Liver (tissue), 9 donors: Measurements from ENCODE around the gene OSTC. TPM values are rescaled to one million over a fixed set of nuclear protein-coding genes. Genes with fewer than 3 reads are reported as not detected.

ENCODE experiments used
- DNase-seq: peaks from one replicate; pipeline ENCODE4 v3.0.0-alpha.2; 2017; ENCODE audit warnings: low spot score
- H3K27ac ChIP-seq, 2 donors: one replicate each; pipeline ENCODE4 v1.7.0; 2013; ENCODE audit warnings: inconsistent platforms in 2 of 2, low read length in 2 of 2, control low read depth in 1 of 2, low read depth in 1 of 2, mild to moderate bottlenecking in 1 of 2
- H3K27me3 ChIP-seq, 4 donors: one replicate each; pipeline versions ENCODE4 v1.6.1 to v1.7.0; 2013; ENCODE audit warnings: low read length in 3 of 4, inconsistent platforms in 1 of 4, mild to moderate bottlenecking in 1 of 4, moderate library complexity in 1 of 4; ENCODE audit not compliant: control insufficient read depth in 4 of 4, insufficient read depth in 4 of 4
- H3K36me3 ChIP-seq, 4 donors: one replicate each; pipeline versions ENCODE4 v1.6.1 to v1.7.0; 2013; ENCODE audit warnings: low read length in 3 of 4, mild to moderate bottlenecking in 3 of 4, low read depth in 1 of 4, moderate library complexity in 1 of 4; ENCODE audit not compliant: control insufficient read depth in 4 of 4, insufficient read depth in 3 of 4
- H3K4me1 ChIP-seq, 4 donors: one replicate each; pipeline versions ENCODE4 v1.6.1 to v1.7.0; 2013; ENCODE audit warnings: low read length in 3 of 4, mild to moderate bottlenecking in 3 of 4, moderate library complexity in 1 of 4; ENCODE audit not compliant: control insufficient read depth in 4 of 4, insufficient read depth in 4 of 4
- H3K4me3 ChIP-seq, 3 donors: one replicate each; pipeline versions ENCODE4 v1.6.1 to v1.7.0; 2013; ENCODE audit warnings: low read length in 3 of 3, control low read depth in 1 of 3, low read depth in 1 of 3, mild to moderate bottlenecking in 1 of 3
- H3K9ac ChIP-seq, 2 donors: one replicate each; pipeline ENCODE4 v1.7.0; 2013; ENCODE audit warnings: low read length in 2 of 2, mild to moderate bottlenecking in 2 of 2, moderate library complexity in 2 of 2, control low read depth in 1 of 2, low read depth in 1 of 2
- H3K9me3 ChIP-seq, 4 donors: one replicate each; pipeline versions ENCODE4 v1.6.1 to v1.7.0; 2013; ENCODE audit warnings: low read length in 3 of 4; ENCODE audit not compliant: control insufficient read depth in 4 of 4
- ATF3 ChIP-seq: IDR thresholded peaks from 2 replicates; pipeline ENCODE4 v1.6.1; 2016; ENCODE audit warnings: antibody characterized with exemption
- EGR1 ChIP-seq, 2 donors: IDR thresholded peaks; 2 replicates each; pipeline ENCODE4 v1.6.1; 2016 to 2018; ENCODE audit warnings: antibody characterized with exemption in 2 of 2, low read depth in 2 of 2
- FOXA1 ChIP-seq: IDR thresholded peaks from 2 replicates; pipeline ENCODE4 v1.6.1; 2016; ENCODE audit warnings: antibody characterized with exemption
- FOXA2 ChIP-seq: IDR thresholded peaks from 2 replicates; pipeline ENCODE4 v1.6.1; 2016; ENCODE audit warnings: antibody characterized with exemption
- HNF4A ChIP-seq, 2 donors: conservative IDR thresholded peaks; 2 replicates each; pipeline ENCODE4 v1.6.1; 2016; ENCODE audit warnings: antibody characterized with exemption in 2 of 2, mild to moderate bottlenecking in 2 of 2
- HNF4G ChIP-seq: IDR thresholded peaks from 2 replicates; pipeline ENCODE4 v1.6.1; 2016; ENCODE audit warnings: antibody characterized with exemption
- JUND ChIP-seq, 2 donors: IDR thresholded peaks; 2 replicates each; pipeline ENCODE4 v1.6.1; 2016; ENCODE audit warnings: antibody characterized with exemption in 2 of 2
- MAX ChIP-seq: IDR thresholded peaks from 2 replicates; pipeline ENCODE4 v1.6.1; 2016; ENCODE audit warnings: antibody characterized with exemption
- NR2F2 ChIP-seq: IDR thresholded peaks from 2 replicates; pipeline ENCODE4 v1.6.1; 2016; ENCODE audit warnings: antibody characterized with exemption
- RAD21 ChIP-seq, 2 donors: IDR thresholded peaks; 2 replicates each; pipeline ENCODE4 v1.6.1; 2016; ENCODE audit warnings: antibody characterized with exemption in 2 of 2, mild to moderate bottlenecking in 2 of 2
- RXRA ChIP-seq, 2 donors: IDR thresholded peaks; 2 replicates each; pipeline ENCODE4 v1.6.1; 2017 to 2018; ENCODE audit warnings: antibody characterized with exemption in 2 of 2, mild to moderate bottlenecking in 1 of 2
- SP1 ChIP-seq: IDR thresholded peaks from 2 replicates; pipeline ENCODE4 v1.6.1; 2018; ENCODE audit warnings: antibody characterized with exemption, mild to moderate bottlenecking
- TAF1 ChIP-seq: conservative IDR thresholded peaks from 2 replicates; pipeline ENCODE4 v1.6.1; 2016; ENCODE audit warnings: antibody characterized with exemption, mild to moderate bottlenecking
- YY1 ChIP-seq: IDR thresholded peaks from 2 replicates; pipeline ENCODE4 v1.6.1; 2016; ENCODE audit warnings: antibody characterized with exemption, mild to moderate bottlenecking
- WGBS: extraction: QIAGEN DNeasy Blood & Tissue Kit; methylation state at CpG from one replicate; pipeline ENCODE4 v1.1.7; 2013; 5-methylcytosine and 5-hydroxymethylcytosine counted together
- polyA plus RNA-seq, 2 donors: library from polyadenylated mRNA; stranded (reverse) in 1 of 2; unstranded in 1 of 2; fragments of 200-250 nt in 1 of 2; fragments of >200 nt in 1 of 2; fragmentation: Nextera tagmentation in 1 of 2; extraction: Ambion mirVana in 1 of 2; gene quantifications; one replicate each; pipeline versions ENCODE4 v1.2.1 to v1.2.3, GENCODE V29; 2013 to 2015
- total RNA-seq, 2 donors: library from RNA; depleted of rRNA; stranded (reverse); fragments of >200 nt; gene quantifications; one replicate each; pipeline ENCODE4 v1.2.3, GENCODE V29; 2014
- TF ChIP-seq, protein P1 (sequence below): fragments of 150-350 bp; IDR thresholded peaks from 2 replicates; pipeline ENCODE4 v1.5.1; 2017; ENCODE audit warnings: improper control_type of control experiment, low read depth, low read length; ENCODE audit not compliant: missing input control
- TF ChIP-seq, protein P2 (sequence below): IDR thresholded peaks from 2 replicates; pipeline ENCODE4 v1.6.1; 2016; ENCODE audit warnings: antibody characterized with exemption
- donor health status: healthy.
- donor health status: healthy.
- donor health status: healthy.
- donor health status: healthy.
- donor health status: healthy.

Gene OSTC
- total and polyA plus RNA-seq, 4 donors, result 113 to 148 (median 143) TPM

DNA sequence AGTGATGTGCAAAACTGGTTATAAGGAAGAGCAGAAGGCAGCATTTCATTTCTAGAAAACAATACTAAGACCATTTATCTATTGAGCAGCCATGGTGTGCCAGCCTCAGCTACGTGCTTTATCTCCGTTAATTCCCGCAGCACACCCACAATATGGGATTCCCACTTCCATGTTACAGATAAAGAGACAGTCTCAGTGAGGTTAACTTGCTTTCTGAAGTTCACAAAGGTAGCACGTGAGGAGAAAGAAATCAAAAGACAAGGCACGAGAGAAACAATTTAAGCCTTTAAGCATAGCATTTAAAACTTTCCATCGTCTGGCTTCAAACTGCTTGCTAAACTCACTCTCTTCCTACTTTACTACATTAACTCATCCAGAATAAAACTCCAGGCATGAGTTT lies 38.0 kb upstream of the OSTC start (continued):
- TF ChIP-seq HNF4A (conservative IDR thresholded peaks at IDR 0.05) (no peak), RAD21 (IDR thresholded peaks at IDR 0.05) (no peak), NR2F2 (no peak), YY1 (no peak), EGR1 (IDR thresholded peaks at IDR 0.05; ENCODE audit: low read depth in 2 of 2) (no peak), TAF1 (no peak), FOXA2 (no peak), JUND (IDR thresholded peaks at IDR 0.05) (no peak)

DNA sequence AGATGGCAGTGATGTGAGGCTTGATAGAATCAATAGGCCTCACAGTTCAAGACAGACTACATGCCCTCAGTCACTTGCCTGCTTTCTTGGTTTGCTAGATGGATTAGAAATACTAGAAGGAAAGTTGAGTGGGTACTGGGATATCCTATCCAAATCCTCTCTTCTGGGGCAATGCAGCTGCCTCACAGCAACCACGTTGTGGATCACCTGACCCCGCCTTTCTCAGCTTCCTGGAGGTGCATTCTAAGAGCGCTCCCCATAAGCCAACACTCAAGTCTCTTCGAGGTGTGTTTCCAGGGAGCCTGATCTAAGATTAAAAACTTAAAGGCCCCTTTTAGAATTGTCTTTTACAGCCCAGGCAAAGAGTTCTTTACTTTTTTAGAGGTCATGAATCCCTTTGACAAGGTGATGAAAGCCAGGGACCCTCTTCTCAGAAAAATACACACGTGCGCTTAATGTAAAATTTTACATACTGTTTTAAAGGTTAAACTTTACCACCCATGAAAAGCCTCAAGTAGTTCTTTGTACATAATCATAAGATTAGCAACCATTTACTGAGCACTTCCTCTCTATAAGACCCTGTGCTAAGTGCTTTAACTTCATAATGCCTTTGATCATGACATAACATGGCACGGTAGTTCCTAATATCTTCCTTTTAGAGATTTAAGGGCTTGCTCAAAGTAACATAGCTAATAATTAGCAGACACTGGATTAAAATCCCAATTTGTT lies 30.9 kb upstream of the OSTC start:
- Histone ChIP-seq H3K9ac (peak overlapping the region in 1 of 2 donors; percentile 63), H3K4me1 (peaks cover 1 to 18% (median 10%) of the 10 kb centered on the region in 4 donors), H3K27ac (peak overlapping the region; percentile 66 to 78), H3K27me3 (no peaks in the 10 kb centered on the region), H3K4me3 (peak overlapping the region; percentile 40 to 99 (median 54)), H3K36me3 (peaks cover 6 to 26% (median 20%) of the 10 kb centered on the region in 4 donors), H3K9me3 (peaks cover 0 to 3% (median 0%) of the 10 kb centered on the region in 4 donors)
- no peak for TF ChIP-seq SP1
- no peak for TF ChIP-seq RXRA (IDR thresholded peaks at IDR 0.05)
- TF ChIP-seq ATF3, result no peak
- no peak for TF ChIP-seq HNF4A (conservative IDR thresholded peaks at IDR 0.05)
- TF ChIP-seq JUND (IDR thresholded peaks at IDR 0.05), result no peak
- TF ChIP-seq, protein P1, sequence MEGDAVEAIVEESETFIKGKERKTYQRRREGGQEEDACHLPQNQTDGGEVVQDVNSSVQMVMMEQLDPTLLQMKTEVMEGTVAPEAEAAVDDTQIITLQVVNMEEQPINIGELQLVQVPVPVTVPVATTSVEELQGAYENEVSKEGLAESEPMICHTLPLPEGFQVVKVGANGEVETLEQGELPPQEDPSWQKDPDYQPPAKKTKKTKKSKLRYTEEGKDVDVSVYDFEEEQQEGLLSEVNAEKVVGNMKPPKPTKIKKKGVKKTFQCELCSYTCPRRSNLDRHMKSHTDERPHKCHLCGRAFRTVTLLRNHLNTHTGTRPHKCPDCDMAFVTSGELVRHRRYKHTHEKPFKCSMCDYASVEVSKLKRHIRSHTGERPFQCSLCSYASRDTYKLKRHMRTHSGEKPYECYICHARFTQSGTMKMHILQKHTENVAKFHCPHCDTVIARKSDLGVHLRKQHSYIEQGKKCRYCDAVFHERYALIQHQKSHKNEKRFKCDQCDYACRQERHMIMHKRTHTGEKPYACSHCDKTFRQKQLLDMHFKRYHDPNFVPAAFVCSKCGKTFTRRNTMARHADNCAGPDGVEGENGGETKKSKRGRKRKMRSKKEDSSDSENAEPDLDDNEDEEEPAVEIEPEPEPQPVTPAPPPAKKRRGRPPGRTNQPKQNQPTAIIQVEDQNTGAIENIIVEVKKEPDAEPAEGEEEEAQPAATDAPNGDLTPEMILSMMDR, result no peak
- TF ChIP-seq YY1, result no peak
- TF ChIP-seq FOXA1, result no peak
- TF ChIP-seq NR2F2, result no peak
- TF ChIP-seq MAX, result no peak
- no peak for TF ChIP-seq HNF4G
- no peak for TF ChIP-seq FOXA2
- no peak for TF ChIP-seq EGR1 (IDR thresholded peaks at IDR 0.05; ENCODE audit: low read depth in 2 of 2)
- TF ChIP-seq RAD21 (IDR thresholded peaks at IDR 0.05), result no peak
- TF ChIP-seq, protein P2, sequence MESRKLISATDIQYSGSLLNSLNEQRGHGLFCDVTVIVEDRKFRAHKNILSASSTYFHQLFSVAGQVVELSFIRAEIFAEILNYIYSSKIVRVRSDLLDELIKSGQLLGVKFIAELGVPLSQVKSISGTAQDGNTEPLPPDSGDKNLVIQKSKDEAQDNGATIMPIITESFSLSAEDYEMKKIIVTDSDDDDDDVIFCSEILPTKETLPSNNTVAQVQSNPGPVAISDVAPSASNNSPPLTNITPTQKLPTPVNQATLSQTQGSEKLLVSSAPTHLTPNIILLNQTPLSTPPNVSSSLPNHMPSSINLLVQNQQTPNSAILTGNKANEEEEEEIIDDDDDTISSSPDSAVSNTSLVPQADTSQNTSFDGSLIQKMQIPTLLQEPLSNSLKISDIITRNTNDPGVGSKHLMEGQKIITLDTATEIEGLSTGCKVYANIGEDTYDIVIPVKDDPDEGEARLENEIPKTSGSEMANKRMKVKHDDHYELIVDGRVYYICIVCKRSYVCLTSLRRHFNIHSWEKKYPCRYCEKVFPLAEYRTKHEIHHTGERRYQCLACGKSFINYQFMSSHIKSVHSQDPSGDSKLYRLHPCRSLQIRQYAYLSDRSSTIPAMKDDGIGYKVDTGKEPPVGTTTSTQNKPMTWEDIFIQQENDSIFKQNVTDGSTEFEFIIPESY, result no peak
- 76% methylated on average over 7 of the region's 7 CpGs for WGBS
- no peak for DNase-seq
